Raji (cell line): Measurements from ENCODE around the gene ZNF664.

Experiments
- POLR2A ChIP-seq: IDR thresholded peaks from 2 replicates; pipeline ENCODE4 v1.6.1; 2011; ENCODE audit warnings: low read depth, low read length, control low read depth; ENCODE audit not compliant: insufficient read depth

The ZNF664 gene

GRCh38 chr12:123937707-123938591 lies 35.1 kb upstream of the ZNF664 start:
- TF ChIP-seq POLR2A, result no peak

GRCh38 chr12:123938679-123939480 lies 34.1 kb upstream of the ZNF664 start:
- no peak for TF ChIP-seq POLR2A

DNA sequence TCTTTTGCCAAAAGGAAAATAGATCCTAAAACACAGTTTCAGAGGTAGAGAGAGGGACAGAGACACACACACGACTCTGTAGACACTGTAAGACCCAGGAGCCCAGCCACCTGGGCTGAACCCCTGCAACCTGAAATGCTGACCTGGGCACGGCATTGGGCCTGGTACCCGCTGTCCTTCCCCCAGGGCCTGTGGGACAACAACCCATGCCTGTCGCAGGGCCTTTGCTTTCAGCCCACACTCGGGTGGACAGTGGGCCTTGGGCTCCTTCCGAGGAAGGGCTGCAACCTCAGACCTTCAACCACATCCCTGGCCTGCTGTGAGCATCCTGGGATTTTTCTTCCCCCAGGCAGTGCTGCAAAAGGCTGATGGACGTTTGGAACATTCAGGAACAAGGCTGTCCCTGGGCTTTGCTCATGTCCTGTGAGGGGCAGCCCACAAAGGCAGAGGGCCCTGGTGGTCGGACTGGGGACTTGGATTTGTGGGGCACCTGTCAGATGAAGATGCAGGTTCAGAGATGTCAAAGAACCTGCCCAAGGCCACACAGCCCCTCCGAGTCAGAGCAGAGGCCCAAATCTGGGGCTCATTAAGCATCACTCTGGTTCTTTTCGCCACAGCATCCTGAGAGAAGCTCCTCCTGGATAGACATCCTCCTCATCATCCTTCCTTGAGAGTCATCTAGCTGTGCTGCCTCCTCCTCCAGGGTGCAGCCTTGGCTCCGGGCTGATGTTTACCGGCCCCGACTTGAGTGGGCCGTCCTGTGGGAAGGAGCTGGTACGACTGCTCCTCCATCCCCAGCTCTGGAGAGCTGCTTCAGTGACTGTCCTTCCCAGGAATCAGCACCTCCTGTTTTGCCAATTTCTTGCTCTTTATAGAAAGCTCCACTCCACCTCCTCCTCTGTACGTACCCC lies 33.0 kb upstream of the ZNF664 start:
- no peak for TF ChIP-seq POLR2A

GRCh38 chr12:123940627-123940966 lies 32.4 kb upstream of the ZNF664 start:
- no peak for TF ChIP-seq POLR2A

DNA sequence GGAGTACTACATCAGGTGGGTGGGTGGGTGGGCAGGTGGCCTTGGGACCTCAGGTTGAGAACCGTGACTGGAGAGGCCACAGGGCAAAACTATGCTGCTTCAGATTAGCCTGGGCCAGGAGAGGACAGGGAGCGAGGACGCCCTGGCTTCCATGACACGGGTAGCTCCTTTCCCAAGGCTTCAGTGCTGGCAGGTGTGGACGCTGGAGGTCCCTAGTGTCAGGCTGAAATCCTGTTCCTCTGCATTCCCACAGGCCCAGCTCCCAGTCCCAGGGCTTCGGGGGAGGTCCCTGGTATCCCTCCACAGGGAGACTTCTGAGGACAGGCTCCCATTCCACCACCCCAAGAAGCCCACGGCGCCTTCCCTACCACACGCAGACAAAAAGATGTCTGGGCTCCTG lies 32.0 kb upstream of the ZNF664 start:
- TF ChIP-seq POLR2A, result no peak

GRCh38 chr12:123941624-123942237 lies 31.3 kb upstream of the ZNF664 start:
- TF ChIP-seq POLR2A, result no peak

DNA sequence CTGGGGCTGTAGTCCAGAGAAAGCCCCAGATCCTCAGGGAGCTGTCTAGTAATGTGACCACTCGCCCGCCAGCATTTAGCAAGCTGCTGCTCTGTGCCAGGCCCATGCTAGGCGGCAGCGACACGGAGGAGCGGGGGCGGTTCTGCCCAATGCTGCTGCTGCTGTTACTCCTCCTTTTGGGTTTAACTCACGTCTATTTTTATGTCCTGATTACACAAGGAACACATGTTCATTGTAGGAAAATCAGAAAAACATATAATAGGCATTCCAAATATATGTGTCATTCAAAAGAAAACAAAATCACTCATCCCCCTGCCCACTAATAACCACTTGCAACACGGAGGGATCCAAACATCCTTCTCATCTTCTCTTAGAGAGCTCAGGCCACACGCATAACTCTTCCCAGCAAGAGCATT lies 30.8 kb upstream of the ZNF664 start:
- no peak for TF ChIP-seq POLR2A

GRCh38 chr12:123942911-123943648 lies 29.9 kb upstream of the ZNF664 start:
- no peak for TF ChIP-seq POLR2A

GRCh38 chr12:123943816-123944215 lies 29.2 kb upstream of the ZNF664 start:
- TF ChIP-seq POLR2A, result no peak

DNA sequence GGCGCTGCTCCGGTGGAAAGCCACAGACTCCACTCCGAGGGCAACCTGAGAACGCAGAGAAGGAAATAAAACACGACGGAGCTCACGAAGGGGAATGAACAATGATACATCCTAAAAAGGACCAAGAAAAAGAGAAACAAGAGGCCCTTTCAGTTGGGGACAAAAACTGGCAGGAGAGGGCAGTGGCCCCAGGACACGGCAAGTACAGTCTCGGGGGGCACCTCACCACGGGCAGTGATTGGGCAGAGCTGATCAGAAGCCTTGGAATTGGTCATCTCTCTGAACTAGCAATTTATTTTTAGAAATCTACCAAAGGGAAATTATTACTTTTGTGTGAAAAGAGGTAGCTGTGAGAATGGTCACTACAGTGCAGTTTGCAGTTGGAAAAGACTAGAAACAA lies 28.3 kb upstream of the ZNF664 start:
- no peak for TF ChIP-seq POLR2A

DNA sequence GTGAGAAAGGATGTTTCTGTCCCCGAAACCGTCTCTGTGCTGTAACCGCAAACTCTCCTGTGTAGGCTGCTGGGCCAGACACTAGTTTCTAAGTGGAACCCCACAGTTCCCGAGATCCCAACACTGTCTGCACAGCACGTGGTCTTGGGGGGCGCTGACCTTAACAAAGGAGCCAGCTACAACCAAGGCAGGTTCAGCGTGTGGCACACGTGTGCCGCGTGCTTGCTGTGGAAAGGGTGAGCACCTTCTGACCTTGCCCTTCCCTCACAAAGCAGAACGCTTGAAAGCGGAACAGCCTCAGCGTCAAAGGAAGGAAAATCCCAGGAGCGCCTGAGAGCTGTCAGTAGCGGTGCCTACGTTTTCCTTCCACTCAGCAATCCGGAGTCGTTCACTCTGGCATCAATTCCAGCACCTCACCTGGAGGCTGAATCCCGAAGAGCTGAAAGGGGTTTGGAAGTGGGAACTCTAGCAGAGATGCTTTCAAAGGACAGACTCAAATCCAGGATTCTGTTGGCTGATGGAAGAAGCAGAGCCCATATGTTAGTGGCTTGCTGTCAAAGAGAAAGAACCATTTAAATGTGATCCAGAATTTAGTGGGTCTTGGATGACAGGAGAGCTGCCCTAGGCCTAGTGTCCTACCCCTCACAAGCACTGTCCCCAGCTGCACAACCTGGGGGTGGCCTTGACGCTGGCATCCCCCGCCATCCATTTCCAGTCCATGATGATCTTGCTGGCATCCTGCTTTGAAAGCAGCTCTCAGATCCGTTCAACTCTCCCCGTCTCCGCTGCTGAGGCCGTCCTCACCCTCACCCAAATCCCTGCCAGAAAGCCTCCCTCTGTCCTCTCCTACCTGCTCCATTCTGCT lies 27.5 kb upstream of the ZNF664 start:
- no peak for TF ChIP-seq POLR2A

DNA sequence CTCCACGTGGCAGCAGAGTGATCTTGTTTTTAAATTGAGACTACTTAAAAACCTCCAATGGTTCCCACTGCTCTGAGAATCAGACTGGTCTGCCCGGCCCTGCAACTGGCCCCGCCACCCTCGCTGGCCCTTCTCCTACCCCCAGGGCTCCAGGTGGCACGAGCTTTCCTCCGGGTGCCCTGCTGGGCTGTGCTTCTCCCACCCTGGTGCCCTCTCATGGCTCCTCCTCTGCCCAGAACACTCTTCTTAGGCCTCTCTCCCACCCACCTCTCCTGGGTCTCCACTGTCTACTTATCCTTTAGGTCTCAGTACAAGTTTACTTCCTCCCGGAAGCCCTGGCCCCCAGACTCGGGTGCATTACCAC lies 26.9 kb upstream of the ZNF664 start:
- no peak for TF ChIP-seq POLR2A

DNA sequence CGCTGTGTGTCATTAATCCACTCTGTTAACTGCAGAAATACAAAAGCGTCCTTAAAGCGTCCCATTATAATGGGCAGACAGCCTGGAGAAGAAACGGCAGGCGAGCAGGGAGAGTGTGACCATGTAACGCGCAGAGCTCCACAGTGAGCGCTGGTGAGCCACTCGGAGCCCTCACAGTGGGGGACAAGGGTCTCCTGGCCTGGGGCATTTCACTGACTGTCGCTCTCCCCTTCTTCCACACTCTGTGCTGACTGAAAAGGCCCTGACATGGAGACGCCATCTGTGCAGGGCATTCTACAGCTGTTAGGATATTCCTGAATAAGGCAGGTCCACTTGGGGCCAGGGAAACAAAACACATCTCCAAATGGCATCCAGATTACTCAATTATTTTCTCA lies 24.6 kb upstream of the ZNF664 start:
- no peak for TF ChIP-seq POLR2A
